Smooth muscle cell (in vitro differentiated cells): ENCODE measurements around the gene ADORA1. TPM values are rescaled to one million over a fixed set of nuclear protein-coding genes. Genes with fewer than 3 reads are reported as not detected.

Source experiments
- DNase-seq: peaks from one replicate; lab custom pipeline; 2025; ENCODE audit not compliant: unreplicated experiment; lab: John Stamatoyannopoulos, UW
- H2AFZ ChIP-seq: fragments of 200-600 bp; sonication (generic); 2 replicates; pipeline ENCODE4 v1.6.0; 2016; ENCODE audit warnings: antibody characterized with exemption, low read depth, mild to moderate bottlenecking
- H3F3A ChIP-seq: fragments of 200-600 bp; sonication (generic); 2 replicates; pipeline ENCODE4 v1.6.0; 2017; ENCODE audit warnings: antibody characterized with exemption, low read depth
- H3K27ac ChIP-seq: fragments of 200-600 bp; sonication (generic); 2 replicates; pipeline ENCODE4 v1.5.1; 2016; ENCODE audit warnings: low read depth, mild to moderate bottlenecking
- H3K27me3 ChIP-seq: fragments of 200-600 bp; sonication (generic); 2 replicates; pipeline ENCODE4 v1.6.1; 2016; ENCODE audit warnings: low read depth, mild to moderate bottlenecking
- H3K36me3 ChIP-seq: fragments of 200-600 bp; sonication (generic); 2 replicates; pipeline ENCODE4 v1.5.1; 2016; ENCODE audit warnings: low read depth
- H3K4me1 ChIP-seq: fragments of 200-600 bp; sonication (generic); 2 replicates; pipeline ENCODE4 v1.5.1; 2016; ENCODE audit warnings: low read depth
- H3K4me2 ChIP-seq: fragments of 200-600 bp; sonication (generic); 2 replicates; pipeline ENCODE4 v1.6.0; 2016; ENCODE audit warnings: mild to moderate bottlenecking
- H3K4me3 ChIP-seq: fragments of 200-600 bp; sonication (generic); 2 replicates; pipeline ENCODE4 v1.5.1; 2016; ENCODE audit warnings: mild to moderate bottlenecking
- H3K79me2 ChIP-seq: fragments of 200-600 bp; sonication (generic); 2 replicates; pipeline ENCODE4 v1.6.0; 2016; ENCODE audit warnings: low read depth, mild to moderate bottlenecking
- H3K9ac ChIP-seq: fragments of 200-600 bp; sonication (generic); 2 replicates; pipeline ENCODE4 v1.6.0; 2016; ENCODE audit warnings: low read depth
- H3K9me3 ChIP-seq: fragments of 200-600 bp; sonication (generic); replicated peaks from 2 replicates; pipeline ENCODE4 v1.5.1; 2016; ENCODE audit warnings: low read depth
- H4K20me1 ChIP-seq: fragments of 200-600 bp; sonication (generic); 2 replicates; pipeline ENCODE4 v1.6.0; 2016; ENCODE audit warnings: low read depth
- CTCF ChIP-seq: fragments of 200-600 bp; sonication (generic); IDR thresholded peaks from 2 replicates; pipeline ENCODE4 v1.5.1; 2017; ENCODE audit warnings: borderline replicate concordance, mild to moderate bottlenecking, antibody characterized with exemption; ENCODE audit not compliant: insufficient read depth, poor library complexity, severe bottlenecking
- WGBS: methylation state at CpG from one replicate; pipeline ENCODE4 v1.1.7; 2016; ENCODE audit warnings: low lambda C conversion rate; 5-methylcytosine and 5-hydroxymethylcytosine counted together
- polyA plus RNA-seq: library from polyadenylated mRNA; unstranded; fragments of >200 nt; fragmentation: Nextera tagmentation; extraction: Ambion mirVana; gene quantifications from 2 replicates; pipeline ENCODE4 v1.2.1, GENCODE V29; 2016
- total RNA-seq: library from RNA; depleted of rRNA; stranded (reverse); fragments of >200 nt; gene quantifications from 2 replicates; pipeline ENCODE4 v1.2.3, GENCODE V29; 2014

Gene ADORA1
- total and polyA plus RNA-seq, 2 experiments from 2014 or later = 16.0 to 18.0 TPM

GRCh38 chr1:203181586-203182386 lies 54.3 kb downstream of the ADORA1 start:
- Histone ChIP-seq H3K4me1 (peaks cover 46% of the 10 kb centered on the region), H3K9me3 (no peaks in the 10 kb centered on the region), H3K36me3 (no peaks in the 10 kb centered on the region), H3F3A (peaks cover 9% of the 10 kb centered on the region), H3K27ac (no peak overlapping the region), H3K79me2 (no peaks in the 10 kb centered on the region), H3K4me2 (no peak overlapping the region), H3K27me3 (no peaks in the 10 kb centered on the region), H2AFZ (no peak overlapping the region), H3K9ac (no peak overlapping the region), H3K4me3 (no peak overlapping the region), H4K20me1 (no peaks in the 10 kb centered on the region)
- DNase-seq = no peak
- 85% methylated on average over 10 of the region's 10 CpGs for WGBS
- TF ChIP-seq CTCF = no peak

GRCh38 chr1:203182387-203182953 lies 54.9 kb downstream of the ADORA1 start:
- TF ChIP-seq CTCF = no peak
- DNase-seq = no peak

GRCh38 chr1:203183828-203184227 lies 56.3 kb downstream of the ADORA1 start:
- H3K4me1 ChIP-seq = peaks cover 40% of the 10 kb centered on the region
- no peak overlapping the region for H3K4me3 ChIP-seq
- H3K79me2 ChIP-seq = no peaks in the 10 kb centered on the region
- H3K36me3 ChIP-seq = no peaks in the 10 kb centered on the region
- H4K20me1 ChIP-seq = no peaks in the 10 kb centered on the region
- no peak overlapping the region for H2AFZ ChIP-seq
- no peak for TF ChIP-seq CTCF
- DNase-seq = no peak
- H3K27ac ChIP-seq = no peak overlapping the region
- H3K9me3 ChIP-seq = no peaks in the 10 kb centered on the region
- H3K4me2 ChIP-seq = no peak overlapping the region
- H3K9ac ChIP-seq = no peak overlapping the region
- no peaks in the 10 kb centered on the region for H3K27me3 ChIP-seq
- peaks cover 7% of the 10 kb centered on the region for H3F3A ChIP-seq
- WGBS = 86% methylated on average over 2 of the region's 2 CpGs

More at GRCh38 chr1:203182387-203182953, 54.9 kb downstream of the ADORA1 start:
- no peak overlapping the region for H2AFZ ChIP-seq
- WGBS = 99% methylated on average over 7 of the region's 7 CpGs
- no peak overlapping the region for H3K4me3 ChIP-seq
- H3K36me3 ChIP-seq = no peaks in the 10 kb centered on the region
- H3K9me3 ChIP-seq = no peaks in the 10 kb centered on the region
- H4K20me1 ChIP-seq = no peaks in the 10 kb centered on the region
- no peak overlapping the region for H3K27ac ChIP-seq
- H3K9ac ChIP-seq = no peak overlapping the region
- H3K4me1 ChIP-seq = peaks cover 46% of the 10 kb centered on the region
- H3K79me2 ChIP-seq = no peaks in the 10 kb centered on the region
- H3K4me2 ChIP-seq = no peak overlapping the region
- H3K27me3 ChIP-seq = no peaks in the 10 kb centered on the region
- H3F3A ChIP-seq = peaks cover 2% of the 10 kb centered on the region
